Gastroesophageal sphincter (tissue), 4 donors: ENCODE measurements around the gene FA2H. TPM values are rescaled to one million over a fixed set of nuclear protein-coding genes. Genes with fewer than 3 reads are reported as not detected.

Source experiments
- ATAC-seq: fragments of 150-250 bp; one replicate; pipeline ENCODE4 v1.9.1; 2016; ENCODE audit warnings: mild to moderate bottlenecking, moderate library complexity
- H3K27ac ChIP-seq, 4 donors: fragments of 200-600 bp; sonication (generic) in 3 of 4; 1 replicate in 3 of 4; 2 replicates in 1 of 4; pipeline ENCODE4 v1.5.1; 2016 to 2019
- H3K27me3 ChIP-seq: fragments of 200-600 bp; sonication (generic); one replicate; pipeline ENCODE4 v1.5.1; 2019
- H3K36me3 ChIP-seq, 2 donors: fragments of 200-600 bp; sonication (generic); one replicate each; pipeline ENCODE4 v1.5.1; 2019; ENCODE audit warnings: control low read depth in 1 of 2
- H3K4me1 ChIP-seq, 3 donors: fragments of 200-600 bp; sonication (generic); 1 replicate in 2 of 3; 2 replicates in 1 of 3; pipeline ENCODE4 v1.5.1; 2016 to 2019; ENCODE audit warnings: control low read depth in 2 of 3
- H3K4me3 ChIP-seq, 2 donors: fragments of 200-600 bp; sonication (generic); one replicate each; pipeline ENCODE4 v1.5.1; 2019; ENCODE audit warnings: mild to moderate bottlenecking in 1 of 2, moderate library complexity in 1 of 2
- H3K9me3 ChIP-seq, 3 donors: fragments of 200-600 bp; sonication (generic); one replicate each; pipeline ENCODE4 v1.5.1; 2017 to 2019; ENCODE audit warnings: control low read depth in 2 of 3
- CTCF ChIP-seq, 4 experiments: fragments of 200-600 bp in 2 of 4; fragments of 450-650 bp in 2 of 4; sonication (generic) in 1 of 4; IDR thresholded peaks; one replicate each; pipeline ENCODE4 v1.5.1; 2017 to 2019; ENCODE audit warnings: antibody characterized with exemption in 4 of 4, mild to moderate bottlenecking in 2 of 4, moderate library complexity in 2 of 4
- EP300 ChIP-seq: sonication (generic); formaldehyde crosslinking; IDR thresholded peaks from one replicate; pipeline ENCODE4 v1.6.1; 2017; ENCODE audit warnings: antibody characterized with exemption, mild to moderate bottlenecking
- POLR2A ChIP-seq, 2 donors: fragments of 450-650 bp; IDR thresholded peaks; one replicate each; pipeline ENCODE4 v1.6.1; 2017; ENCODE audit warnings: antibody characterized with exemption in 2 of 2, mild to moderate bottlenecking in 2 of 2, moderate library complexity in 1 of 2
- POLR2AphosphoS5 ChIP-seq: sonication (generic); formaldehyde crosslinking; IDR thresholded peaks from one replicate; pipeline ENCODE4 v1.6.1; 2017; ENCODE audit warnings: antibody characterized with exemption
- WGBS, 2 donors: methylation state at CpG; one replicate each; pipeline ENCODE4 v1.1.5; 2018; ENCODE audit warnings: low coverage in 1 of 2; 5-methylcytosine and 5-hydroxymethylcytosine counted together
- total RNA-seq, 4 donors: library from RNA; depleted of rRNA; stranded (reverse); fragments of >200 nt; gene quantifications; one replicate each; pipeline ENCODE4 v1.1.0, GENCODE V29; 2016

The FA2H gene
- total RNA-seq, 4 donors from 2014 or later: 0.27 to 2.2 (median 0.31) TPM; not detected in 1

- Histone ChIP-seq H3K9me3 (no peaks in the 10 kb centered on the region), H3K4me3 (no peak overlapping the region), H3K27me3 (peaks cover 23% of the 10 kb centered on the region), H3K36me3 (no peaks in the 10 kb centered on the region), H3K27ac (no peak overlapping the region), H3K4me1 (peaks cover 0 to under 1% (median 0%) of the 10 kb centered on the region in 3 donors)
- TF ChIP-seq CTCF (IDR thresholded peaks at IDR 0.05) (no peak), POLR2A (IDR thresholded peaks at IDR 0.05) (no peak), POLR2AphosphoS5 (no peak), EP300 (no peak)
- no peak for ATAC-seq
- WGBS, 2 donors: 93 to 100% methylated on average over 1 to 3 of the region's 3 CpGs
Observed at GRCh38 chr16:74735554-74735953, 39.1 kb downstream of the FA2H start.

GRCh38 chr16:74735162-74735452 is 39.5 kb downstream of the FA2H start:
- H3K27me3 ChIP-seq: peaks cover 23% of the 10 kb centered on the region
- ATAC-seq: no peak
- TF ChIP-seq CTCF (IDR thresholded peaks at IDR 0.05) (no peak), EP300 (no peak), POLR2AphosphoS5 (no peak), POLR2A (IDR thresholded peaks at IDR 0.05) (no peak)
- H3K9me3 ChIP-seq: no peaks in the 10 kb centered on the region
- WGBS, 2 donors: 20% methylated on average over 1 of the region's 10 CpGs; no CpG with 5 or more reads in 1 of the 2 donors
- no peak overlapping the region for H3K4me3 ChIP-seq
- no peaks in the 10 kb centered on the region for H3K4me1 ChIP-seq
- H3K27ac ChIP-seq: no peak overlapping the region
- no peaks in the 10 kb centered on the region for H3K36me3 ChIP-seq

- H3K9me3 ChIP-seq: no peaks in the 10 kb centered on the region
- H3K4me1 ChIP-seq: no peaks in the 10 kb centered on the region
- WGBS, 2 donors: 89% methylated on average over 3 of the region's 21 CpGs; no CpG with 5 or more reads in 1 of the 2 donors
- H3K36me3 ChIP-seq: no peaks in the 10 kb centered on the region
- ATAC-seq: no peak
- H3K27ac ChIP-seq: no peak overlapping the region
- no peak for TF ChIP-seq POLR2AphosphoS5
- no peak for TF ChIP-seq CTCF (IDR thresholded peaks at IDR 0.05)
- TF ChIP-seq EP300: no peak
- TF ChIP-seq POLR2A (IDR thresholded peaks at IDR 0.05): no peak
- H3K4me3 ChIP-seq: no peak overlapping the region
- peaks cover 23% of the 10 kb centered on the region for H3K27me3 ChIP-seq
Observed at GRCh38 chr16:74734361-74735161, 40.1 kb downstream of the FA2H start.

- WGBS, 2 donors: 60 to 83% methylated on average over 1 to 3 of the region's 15 CpGs
- TF ChIP-seq EP300: no peak
- no peak for ATAC-seq
- H3K27me3 ChIP-seq: peaks cover 23% of the 10 kb centered on the region
- H3K4me1 ChIP-seq: no peaks in the 10 kb centered on the region
- H3K4me3 ChIP-seq: no peak overlapping the region
- H3K27ac ChIP-seq: no peak overlapping the region
- H3K9me3 ChIP-seq: no peaks in the 10 kb centered on the region
- H3K36me3 ChIP-seq: no peaks in the 10 kb centered on the region
Observed at GRCh38 chr16:74732707-74733350, 41.8 kb downstream of the FA2H start.

- no peak for ATAC-seq
- 95 to 100% methylated on average over 2 to 8 of the region's 8 CpGs for WGBS, 2 donors
- Histone ChIP-seq H3K36me3 (no peaks in the 10 kb centered on the region), H3K27me3 (peaks cover 26% of the 10 kb centered on the region), H3K27ac (no peak overlapping the region), H3K9me3 (peaks cover 0 to 6% (median 0%) of the 10 kb centered on the region in 3 donors), H3K4me3 (no peak overlapping the region), H3K4me1 (no peaks in the 10 kb centered on the region)
- no peak for TF ChIP-seq POLR2AphosphoS5
- TF ChIP-seq POLR2A (IDR thresholded peaks at IDR 0.05): no peak
- TF ChIP-seq CTCF (IDR thresholded peaks at IDR 0.05): no peak
- no peak for TF ChIP-seq EP300
Observed at GRCh38 chr16:74731853-74732477, 42.7 kb downstream of the FA2H start.
